ENCODE measurements around the gene PLA2G2F.

DNA sequence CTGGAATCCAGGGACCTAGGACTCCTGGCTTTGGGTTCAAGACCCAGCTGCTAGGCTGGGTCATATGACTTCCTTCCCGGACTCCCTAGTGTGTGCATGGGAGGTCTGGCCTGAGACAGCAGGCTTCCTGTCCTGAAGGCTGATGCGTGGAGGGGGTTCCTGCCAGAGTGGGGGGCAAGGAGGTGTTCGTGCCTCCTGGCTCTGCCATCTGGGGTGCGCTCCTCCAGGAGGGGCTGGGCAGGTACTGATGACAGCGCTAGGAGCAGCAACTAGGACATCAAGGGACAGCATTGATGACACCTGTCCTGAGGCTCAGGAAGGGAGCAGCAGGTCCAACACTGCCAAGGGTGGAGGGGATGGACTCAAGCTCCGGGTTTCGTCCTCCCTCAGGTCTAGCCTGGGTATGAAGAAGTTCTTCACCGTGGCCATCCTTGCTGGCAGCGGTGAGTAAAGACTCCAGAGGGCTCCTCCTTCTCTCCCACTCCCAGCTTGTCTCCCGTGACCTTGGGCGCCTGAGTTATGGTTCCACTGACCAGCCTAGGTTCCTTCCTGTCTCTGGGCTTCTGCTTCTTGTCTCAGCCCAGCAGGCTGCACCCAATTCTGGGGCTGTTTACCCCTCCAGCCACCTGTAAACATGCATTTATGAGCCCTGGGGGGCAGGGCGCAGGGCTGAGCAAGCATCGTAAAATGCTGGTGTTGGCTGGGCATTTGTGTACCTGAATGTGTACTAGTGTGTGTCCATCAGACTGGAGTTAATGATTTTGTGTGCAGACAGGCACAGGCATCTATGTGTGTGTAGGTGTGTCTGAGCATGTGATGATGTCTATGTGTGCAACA lies 871 bp downstream of the PLA2G2F start:
- TF ChIP-seq, protein P1, sequence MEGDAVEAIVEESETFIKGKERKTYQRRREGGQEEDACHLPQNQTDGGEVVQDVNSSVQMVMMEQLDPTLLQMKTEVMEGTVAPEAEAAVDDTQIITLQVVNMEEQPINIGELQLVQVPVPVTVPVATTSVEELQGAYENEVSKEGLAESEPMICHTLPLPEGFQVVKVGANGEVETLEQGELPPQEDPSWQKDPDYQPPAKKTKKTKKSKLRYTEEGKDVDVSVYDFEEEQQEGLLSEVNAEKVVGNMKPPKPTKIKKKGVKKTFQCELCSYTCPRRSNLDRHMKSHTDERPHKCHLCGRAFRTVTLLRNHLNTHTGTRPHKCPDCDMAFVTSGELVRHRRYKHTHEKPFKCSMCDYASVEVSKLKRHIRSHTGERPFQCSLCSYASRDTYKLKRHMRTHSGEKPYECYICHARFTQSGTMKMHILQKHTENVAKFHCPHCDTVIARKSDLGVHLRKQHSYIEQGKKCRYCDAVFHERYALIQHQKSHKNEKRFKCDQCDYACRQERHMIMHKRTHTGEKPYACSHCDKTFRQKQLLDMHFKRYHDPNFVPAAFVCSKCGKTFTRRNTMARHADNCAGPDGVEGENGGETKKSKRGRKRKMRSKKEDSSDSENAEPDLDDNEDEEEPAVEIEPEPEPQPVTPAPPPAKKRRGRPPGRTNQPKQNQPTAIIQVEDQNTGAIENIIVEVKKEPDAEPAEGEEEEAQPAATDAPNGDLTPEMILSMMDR (IDR thresholded peaks at IDR 0.05) = no peak
- no peak for TF ChIP-seq POLR2A (IDR thresholded peaks at IDR 0.05)

Measured in uterus (tissue), 2 donors.